ENCODE data around the gene PAQR5. TPM values are rescaled to one million over a fixed set of nuclear protein-coding genes. Genes with fewer than 3 reads are reported as not detected.

Gene PAQR5
- total and polyA plus RNA-seq, 7 donors = 0.08 to 0.39 (median 0.17) TPM; not detected in 1

- ATAC-seq = no peak
- Histone ChIP-seq H3K27me3 (ENCODE audit: insufficient read depth in 3 of 3, low read length in 2 of 3) (no peaks in the 10 kb centered on the region), H3K4me3 (no peak overlapping the region), H3K9me3 (no peaks in the 10 kb centered on the region), H3K36me3 (ENCODE audit: insufficient read depth in 1 of 2, low read depth in 1 of 2) (peaks cover 0 to 5% of the 10 kb centered on the region in 2 donors), H3K27ac (no peak overlapping the region), H3K4me1 (no peaks in the 10 kb centered on the region)
- no peak for DNase-seq
- intact Hi-C loops (cut with DNase I) = no loop called here
- WGBS, 3 donors = 67 to 69% (median 68%) methylated on average over 3 of the region's 3 CpGs
- TF ChIP-seq CTCF (IDR thresholded peaks at IDR 0.05) = no peak
Measured at GRCh38 chr15:69272139-69272538, 26.6 kb upstream of the PAQR5 start.

GRCh38 chr15:69272891-69273290, 25.8 kb upstream of the PAQR5 start:
- no peak overlapping the region for H3K4me3 ChIP-seq
- H3K27ac ChIP-seq = no peak overlapping the region
- peaks cover 0 to 5% of the 10 kb centered on the region in 2 donors for H3K36me3 ChIP-seq (ENCODE audit: insufficient read depth in 1 of 2, low read depth in 1 of 2)
- no peaks in the 10 kb centered on the region for H3K4me1 ChIP-seq
- no peaks in the 10 kb centered on the region for H3K27me3 ChIP-seq (ENCODE audit: insufficient read depth in 3 of 3, low read length in 2 of 3)
- H3K9me3 ChIP-seq = no peaks in the 10 kb centered on the region
- 60 to 76% (median 66%) methylated on average over 6 of the region's 6 CpGs for WGBS, 3 donors
- TF ChIP-seq CTCF (IDR thresholded peaks at IDR 0.05) = no peak
- DNase-seq (no peak), ATAC-seq (no peak)
- intact Hi-C loops (cut with DNase I) = no loop called here

- DNase-seq = no peak
- Histone ChIP-seq H3K36me3 (ENCODE audit: insufficient read depth in 1 of 2, low read depth in 1 of 2) (no peaks in the 10 kb centered on the region), H3K27ac (no peak overlapping the region), H3K9me3 (no peaks in the 10 kb centered on the region), H3K4me1 (no peaks in the 10 kb centered on the region), H3K27me3 (ENCODE audit: insufficient read depth in 3 of 3, low read length in 2 of 3) (no peaks in the 10 kb centered on the region), H3K4me3 (no peak overlapping the region)
- no peak for ATAC-seq
- TF ChIP-seq CTCF (IDR thresholded peaks at IDR 0.05) = no peak
- intact Hi-C loops (cut with DNase I) = no loop called here
- 63 to 72% (median 67%) methylated on average over 4 of the region's 4 CpGs for WGBS, 3 donors
Measured at GRCh38 chr15:69275074-69275670, 23.5 kb upstream of the PAQR5 start.

- peak in 1 of 4 donors; percentile 49 for ATAC-seq
- no peak for TF ChIP-seq CTCF (IDR thresholded peaks at IDR 0.05)
Measured at GRCh38 chr15:69275933-69276560, 22.7 kb upstream of the PAQR5 start.

More at GRCh38 chr15:69275933-69276560, 22.7 kb upstream of the PAQR5 start:
- Histone ChIP-seq H3K27ac (no peak overlapping the region), H3K36me3 (ENCODE audit: insufficient read depth in 1 of 2, low read depth in 1 of 2) (no peaks in the 10 kb centered on the region), H3K9me3 (no peaks in the 10 kb centered on the region), H3K27me3 (ENCODE audit: insufficient read depth in 3 of 3, low read length in 2 of 3) (no peaks in the 10 kb centered on the region), H3K4me1 (no peaks in the 10 kb centered on the region), H3K4me3 (no peak overlapping the region)
- intact Hi-C loops (cut with DNase I) = no loop called here
- 39 to 45% (median 40%) methylated on average over 9 of the region's 9 CpGs for WGBS, 3 donors
- DNase-seq = no peak
